Activated CD8-positive, alpha-beta memory T cell treated with anti-CD3 and anti-CD28 coated beads, Interleukin-2, amount 50 U/mL, for 24 hours (primary cell): ENCODE data around the gene THRB.

Experiments
- DNase-seq: peaks from one replicate; pipeline ENCODE4 v3.0.0-alpha.2; 2020; ENCODE audit errors: extremely low read depth

Gene THRB

GRCh38 chr3:24512564-24513197, 18.0 kb upstream of the THRB start:
- no peak for DNase-seq

DNA sequence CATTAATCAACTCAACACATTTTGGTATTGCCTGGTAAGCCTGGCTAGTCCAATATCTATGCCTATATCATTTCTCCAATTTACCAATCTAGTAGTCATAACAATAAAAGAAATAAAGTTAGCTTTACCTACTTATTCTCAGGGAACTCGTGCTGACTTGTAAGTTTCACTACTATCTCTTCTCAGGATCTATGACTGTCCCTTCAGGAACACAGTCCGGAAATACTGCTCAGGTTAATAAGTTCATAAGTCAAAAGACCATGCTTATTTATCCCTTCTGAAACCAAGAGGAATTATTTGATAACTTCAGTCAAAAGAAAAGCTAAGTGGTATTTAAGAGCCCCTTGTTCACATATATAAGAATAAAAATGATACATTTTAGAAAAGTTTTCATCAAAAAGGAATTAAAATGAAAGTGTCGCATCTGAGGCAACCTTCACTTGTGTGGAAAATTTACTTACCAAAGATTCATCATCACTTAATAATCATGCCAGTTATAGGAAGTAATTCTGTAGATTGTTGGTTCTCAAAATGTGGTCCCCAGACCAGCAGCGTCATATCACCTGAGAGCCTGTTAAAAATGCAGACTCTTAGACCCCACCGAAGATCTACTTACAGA, 15.5 kb upstream of the THRB start:
- no peak for DNase-seq

- DNase-seq: no peak
Measured at GRCh38 chr3:24508423-24508839, 13.8 kb upstream of the THRB start.

DNA sequence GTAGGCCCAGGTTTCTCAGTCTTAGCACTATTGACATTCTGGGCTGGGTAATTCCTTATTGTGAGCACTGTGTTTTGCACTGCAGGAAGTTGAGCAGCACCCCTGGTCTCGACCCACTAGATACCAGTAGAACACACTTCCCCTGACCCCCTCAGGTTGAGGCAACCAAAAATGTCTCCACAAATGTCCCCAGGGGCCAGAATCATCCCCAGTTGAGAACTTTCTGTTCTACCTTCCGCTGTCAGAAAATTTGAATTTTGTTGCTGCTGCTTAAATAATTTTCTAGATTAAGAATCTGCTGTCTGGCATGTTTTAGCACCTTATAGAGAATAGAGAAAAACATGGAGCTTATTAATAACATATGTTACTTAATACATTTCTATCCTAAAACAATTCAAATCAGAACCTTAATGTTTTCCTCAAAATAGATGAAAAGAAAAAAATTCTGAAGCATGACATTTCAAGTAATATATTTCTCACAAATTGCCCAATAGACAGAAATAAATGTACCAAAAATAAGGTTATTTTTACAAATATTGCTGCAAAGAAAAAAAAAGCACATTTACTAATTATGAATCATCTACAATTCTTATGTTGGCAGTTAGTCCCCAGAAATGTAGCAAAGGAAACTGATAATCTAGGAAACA, 13.2 kb upstream of the THRB start:
- no peak for DNase-seq

DNA sequence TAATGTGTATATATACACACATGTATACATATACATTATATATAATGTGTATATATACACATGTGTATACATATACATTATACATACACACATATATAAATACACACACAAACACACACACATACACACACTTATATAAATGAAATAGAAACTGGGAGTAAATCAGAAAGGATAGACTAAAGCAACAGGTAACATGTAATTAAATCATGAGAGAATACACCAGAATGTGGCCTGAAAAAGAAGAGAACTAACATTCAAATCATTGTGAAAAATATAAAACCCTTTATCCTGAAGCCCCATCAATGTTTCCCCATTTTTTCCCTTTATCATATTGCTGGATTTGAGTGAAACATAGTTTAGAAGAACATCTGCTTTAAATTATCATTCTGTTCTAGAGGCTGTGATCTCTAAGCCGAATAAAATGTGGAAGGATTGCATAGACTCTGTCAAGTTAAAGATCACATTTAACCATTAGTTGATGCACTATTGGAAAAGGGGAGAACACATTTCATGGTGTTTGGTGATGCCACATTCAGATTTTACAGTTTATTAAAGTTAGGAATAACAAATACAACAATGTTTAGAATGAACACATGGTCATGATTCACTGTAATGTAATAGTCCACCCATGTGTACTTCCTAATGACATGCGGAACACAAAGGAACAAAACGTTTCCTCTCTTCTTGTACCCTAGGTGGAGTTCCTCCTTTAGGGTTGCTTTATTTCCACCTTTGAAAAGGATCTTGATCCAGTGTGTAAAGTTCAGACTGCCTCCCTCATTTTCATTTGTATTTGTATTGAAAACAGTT, 12.5 kb upstream of the THRB start:
- DNase-seq: no peak

DNA sequence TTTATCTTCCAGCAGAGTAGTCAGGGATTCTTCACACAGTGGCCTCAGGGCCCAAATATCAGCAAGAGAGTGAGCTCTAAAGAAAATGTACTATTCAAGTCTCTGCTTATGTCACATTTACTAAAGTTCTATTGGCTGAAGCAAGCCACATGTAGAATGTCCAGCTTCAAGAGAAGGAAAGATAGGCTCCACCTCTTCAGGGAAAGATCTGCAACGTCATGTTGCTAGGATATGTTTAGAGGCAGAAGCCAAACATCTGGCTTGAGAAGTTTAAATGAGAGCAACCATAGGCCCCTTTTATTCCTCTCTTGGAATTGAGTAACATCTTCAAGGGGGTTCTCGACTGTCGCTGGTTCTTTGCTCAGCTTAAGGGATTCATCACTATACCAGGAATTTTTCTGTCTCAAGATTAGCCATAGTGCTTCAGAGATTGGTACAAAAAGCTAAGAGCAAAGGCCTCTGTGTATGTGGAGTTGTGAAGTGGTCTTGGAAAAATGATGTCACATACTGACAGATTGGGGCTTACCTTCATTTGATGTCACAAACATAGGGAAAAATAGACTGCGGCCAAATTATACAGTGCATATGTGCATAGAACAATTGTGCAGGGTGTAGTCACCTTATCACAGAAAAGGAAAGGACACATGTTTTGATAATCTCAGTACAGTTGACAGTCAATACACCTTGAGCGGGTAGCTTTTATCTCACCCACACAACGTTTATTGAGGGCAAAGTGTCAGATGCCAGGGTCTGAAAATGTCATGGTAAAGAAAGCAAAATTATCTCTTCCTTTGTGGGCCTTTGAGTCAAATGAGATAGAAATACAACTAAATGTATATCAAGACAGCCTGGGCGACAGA, 11.3 kb upstream of the THRB start:
- DNase-seq: no peak

DNA sequence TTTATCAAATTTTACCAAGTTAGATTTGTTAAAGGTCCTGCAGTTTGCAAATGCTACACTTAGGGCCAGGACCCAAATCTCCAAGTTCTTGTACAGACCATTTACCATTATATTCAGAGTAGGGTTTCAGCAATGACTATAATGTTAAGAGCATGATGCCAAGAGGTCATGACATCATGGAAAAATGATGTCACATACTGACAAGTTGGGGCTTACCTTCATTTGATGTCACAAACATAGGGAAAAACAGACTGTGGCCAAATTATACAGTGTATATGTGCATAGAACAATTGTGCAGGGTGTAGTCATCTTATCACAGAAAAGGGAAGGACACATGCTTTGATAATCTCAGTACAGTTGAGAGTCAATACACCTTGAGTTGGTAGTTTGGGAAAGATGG, 10.1 kb upstream of the THRB start:
- DNase-seq: no peak

DNA sequence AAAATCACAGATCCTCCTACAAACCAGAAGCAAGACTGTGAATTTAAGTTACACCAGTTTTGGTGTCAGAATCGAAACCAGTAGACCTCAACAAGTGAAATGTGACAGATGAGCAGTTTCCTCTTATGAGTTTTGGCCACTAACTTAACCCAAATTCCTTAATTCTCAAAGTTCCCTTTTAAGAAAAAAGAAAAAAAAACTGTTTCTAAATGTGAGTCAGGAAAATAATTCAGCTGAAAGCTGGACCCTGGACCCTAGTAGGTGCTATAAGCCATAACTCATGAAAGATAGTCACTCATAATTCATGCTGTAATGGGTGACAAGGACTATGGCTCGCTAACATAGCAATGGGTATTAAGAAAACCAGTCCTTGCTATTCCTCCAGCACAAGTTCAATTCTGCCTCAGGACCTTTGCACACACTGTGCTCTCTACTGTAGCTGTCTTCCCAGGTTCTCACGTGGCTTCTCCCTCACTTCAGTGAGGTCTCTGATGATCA, 9.0 kb upstream of the THRB start:
- DNase-seq: no peak

DNA sequence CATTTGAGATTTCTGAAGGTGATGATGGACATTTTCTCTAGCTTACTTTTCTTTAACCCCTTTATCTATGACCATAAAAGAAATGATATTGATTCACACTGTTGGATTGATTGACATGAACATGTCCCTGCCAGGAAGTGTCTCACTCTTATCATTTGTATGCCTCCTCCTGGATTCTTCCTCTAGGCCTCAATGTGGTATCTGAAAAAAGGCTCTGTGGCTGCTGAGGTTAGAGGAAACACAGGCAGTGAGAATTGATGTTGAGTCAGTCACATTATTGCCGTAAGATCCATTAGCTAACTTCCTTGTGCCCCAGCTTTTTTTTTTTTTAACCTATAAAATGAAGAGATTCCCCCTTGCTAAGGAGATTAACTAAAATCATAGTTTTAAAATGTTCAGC, 8.0 kb upstream of the THRB start:
- no peak for DNase-seq

GRCh38 chr3:24500806-24501205, 6.2 kb upstream of the THRB start:
- no peak for DNase-seq

DNA sequence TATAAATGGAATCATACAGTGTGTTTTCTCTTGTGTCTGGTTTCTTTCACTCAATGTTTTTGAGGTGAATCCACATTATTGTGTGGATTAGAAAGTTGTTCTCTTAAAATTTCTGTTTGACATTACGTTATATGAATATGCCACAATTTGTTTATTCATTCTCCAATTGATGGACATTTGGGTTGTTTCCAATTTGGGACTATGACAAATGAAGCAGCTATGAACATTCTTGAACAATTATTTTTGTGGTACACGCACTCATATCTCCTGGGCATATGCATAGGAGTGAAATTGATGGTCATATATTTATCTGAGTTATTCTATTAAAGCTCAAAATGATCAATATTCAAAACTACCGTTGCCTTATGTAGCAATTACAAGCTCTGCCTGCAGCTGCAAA, 5.3 kb upstream of the THRB start:
- no peak for DNase-seq

DNA sequence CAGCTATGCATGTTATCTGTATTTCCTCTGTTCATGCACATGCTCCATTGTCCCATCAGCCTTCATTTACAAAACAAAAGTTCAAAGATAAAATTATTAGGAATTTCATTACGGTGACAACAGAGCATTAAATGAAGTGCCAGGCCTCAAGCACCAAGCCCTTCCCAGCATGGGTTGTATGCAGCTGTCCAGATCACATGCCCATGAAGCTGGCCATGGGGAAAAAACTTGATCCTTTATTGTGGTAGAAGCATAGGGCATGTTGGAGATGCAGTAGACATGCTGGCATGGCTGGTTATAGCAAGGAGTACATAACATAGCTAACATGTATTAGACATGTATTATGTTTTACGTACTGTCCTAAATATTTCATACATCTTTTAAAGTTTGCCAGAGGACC, 4.1 kb upstream of the THRB start:
- no peak for DNase-seq

DNA sequence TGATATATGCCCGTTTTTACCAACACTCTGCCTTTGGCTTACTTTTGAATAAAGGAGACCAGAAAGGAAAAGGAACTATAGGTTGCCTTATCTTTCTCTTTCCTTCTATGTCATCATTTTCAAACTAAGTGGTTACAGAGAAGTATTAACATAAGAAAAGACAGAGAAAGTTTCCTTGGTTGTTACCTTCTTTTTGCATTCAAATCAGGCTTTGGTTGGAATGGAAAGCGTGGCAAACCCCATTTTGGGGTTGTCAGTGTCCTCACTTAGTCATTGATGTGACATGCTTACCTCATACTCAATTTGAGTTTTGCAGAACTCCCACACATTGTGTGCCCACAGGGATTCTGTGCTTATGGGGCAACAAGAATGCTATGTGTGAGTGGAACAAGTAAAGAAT, 3.7 kb upstream of the THRB start:
- DNase-seq: no peak

GRCh38 chr3:24497942-24498341, 3.3 kb upstream of the THRB start:
- no peak for DNase-seq

DNA sequence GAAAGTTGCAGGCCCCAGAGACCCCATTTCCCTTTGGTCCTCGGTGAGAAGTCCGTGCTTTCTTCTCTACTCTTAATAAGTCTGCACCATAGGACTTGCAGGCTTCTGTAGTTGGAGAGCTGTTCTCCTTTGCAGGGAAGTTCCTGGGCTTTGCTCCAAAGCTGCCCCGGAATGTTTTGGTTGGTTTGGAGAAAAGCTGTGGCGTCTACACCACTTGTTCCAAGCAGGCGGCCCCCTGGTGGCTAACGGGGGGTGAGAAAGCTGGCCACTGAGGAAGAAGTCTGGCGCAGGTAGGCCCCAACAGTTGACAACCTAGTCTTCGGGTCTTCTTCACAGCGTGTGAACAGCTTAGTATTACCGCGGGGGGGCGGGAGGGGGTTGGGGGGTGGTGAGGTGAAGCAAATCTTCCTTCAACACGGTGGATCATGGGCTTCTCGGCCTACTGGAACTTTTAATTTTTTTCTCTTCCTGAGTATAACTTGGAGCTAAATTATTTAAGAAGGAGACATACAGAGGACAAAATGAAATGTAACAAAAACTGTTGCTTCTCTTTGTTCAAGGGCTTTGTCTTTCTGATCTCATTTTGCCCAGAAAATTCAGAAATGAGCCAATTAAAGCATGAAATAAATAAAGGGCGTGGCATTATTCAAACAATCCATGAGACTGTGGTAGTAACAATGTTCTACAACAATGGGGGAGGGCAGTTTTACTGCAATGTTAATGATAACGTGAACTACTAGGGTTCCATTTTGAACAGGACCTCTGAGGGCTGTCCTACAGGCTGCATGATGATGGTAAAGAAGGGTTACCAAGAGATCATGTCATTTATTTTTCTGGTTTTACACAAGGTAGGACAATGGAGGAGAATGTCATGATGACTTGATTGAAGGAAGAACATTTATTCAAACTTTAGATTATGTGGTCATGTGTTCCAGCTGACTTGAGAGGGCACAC, 2.2 kb upstream of the THRB start:
- no peak for DNase-seq

DNA sequence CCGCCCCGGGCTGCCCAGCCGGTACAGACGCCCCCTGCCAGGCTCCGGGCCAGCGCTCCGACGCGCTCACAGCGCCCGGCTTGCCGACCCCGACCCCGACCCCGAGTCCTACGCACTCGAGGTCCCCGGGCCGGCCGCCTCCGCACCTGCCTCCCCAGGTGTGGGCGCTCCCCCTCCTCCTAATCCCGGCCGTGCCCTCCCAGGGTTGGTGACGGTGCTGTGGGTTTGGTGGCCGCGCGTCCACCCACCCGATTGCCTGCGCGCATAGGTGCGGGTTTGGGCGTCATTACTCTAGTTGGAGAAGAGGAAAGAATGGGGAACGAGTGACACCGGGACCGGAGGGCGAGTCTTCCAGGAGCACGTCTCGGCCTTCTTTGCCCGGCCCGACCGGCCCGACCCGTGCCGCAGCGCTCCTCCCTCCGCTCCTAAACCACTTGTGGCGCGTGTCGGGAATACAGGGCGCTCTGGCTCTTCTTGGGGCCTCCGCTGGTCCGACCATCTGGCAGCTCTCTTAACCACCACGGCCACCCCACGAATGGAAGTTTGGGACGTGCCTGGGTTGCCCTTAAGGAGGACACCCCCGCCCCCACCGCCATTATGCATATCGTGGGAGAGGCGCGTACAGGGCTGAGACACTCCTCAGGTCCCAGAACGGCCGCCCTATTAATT, 810 bp upstream of the THRB start:
- no peak for DNase-seq

GRCh38 chr3:24493746-24494617, 668 bp downstream of the THRB start:
- no peak for DNase-seq

- DNase-seq: no peak
Measured at GRCh38 chr3:24492971-24493551, 1.6 kb downstream of the THRB start.
